Liver (tissue), 3 donors: ENCODE measurements around the gene SLC6A7.

Experiments used
- ATF3 ChIP-seq: IDR thresholded peaks from 2 replicates; pipeline ENCODE4 v1.6.1; 2016; ENCODE audit warnings: antibody characterized with exemption
- CTCF ChIP-seq: fragments of 150-350 bp; IDR thresholded peaks from 2 replicates; pipeline ENCODE4 v1.5.1; 2017; ENCODE audit warnings: improper control_type of control experiment, low read depth, low read length; ENCODE audit not compliant: missing input control
- EGR1 ChIP-seq, 2 donors: IDR thresholded peaks; 2 replicates each; pipeline ENCODE4 v1.6.1; 2016 to 2018; ENCODE audit warnings: antibody characterized with exemption in 2 of 2, low read depth in 2 of 2
- MAX ChIP-seq: IDR thresholded peaks from 2 replicates; pipeline ENCODE4 v1.6.1; 2016; ENCODE audit warnings: antibody characterized with exemption
- RAD21 ChIP-seq, 2 donors: IDR thresholded peaks; 2 replicates each; pipeline ENCODE4 v1.6.1; 2016; ENCODE audit warnings: antibody characterized with exemption in 2 of 2, mild to moderate bottlenecking in 2 of 2
- REST ChIP-seq: IDR thresholded peaks from 2 replicates; pipeline ENCODE4 v1.6.1; 2016; ENCODE audit warnings: antibody characterized with exemption, mild to moderate bottlenecking
- RXRA ChIP-seq, 2 donors: IDR thresholded peaks; 2 replicates each; pipeline ENCODE4 v1.6.1; 2017 to 2018; ENCODE audit warnings: antibody characterized with exemption in 2 of 2, mild to moderate bottlenecking in 1 of 2
- SP1 ChIP-seq: IDR thresholded peaks from 2 replicates; pipeline ENCODE4 v1.6.1; 2018; ENCODE audit warnings: antibody characterized with exemption, mild to moderate bottlenecking
- TAF1 ChIP-seq: conservative IDR thresholded peaks from 2 replicates; pipeline ENCODE4 v1.6.1; 2016; ENCODE audit warnings: antibody characterized with exemption, mild to moderate bottlenecking
- YY1 ChIP-seq: IDR thresholded peaks from 2 replicates; pipeline ENCODE4 v1.6.1; 2016; ENCODE audit warnings: antibody characterized with exemption, mild to moderate bottlenecking
- ZBTB33 ChIP-seq: IDR thresholded peaks from 2 replicates; pipeline ENCODE4 v1.6.1; 2016; ENCODE audit warnings: antibody characterized with exemption
- donor health status: healthy.
- donor health status: healthy.

- TF ChIP-seq CTCF (no peak), RXRA (IDR thresholded peaks at IDR 0.05) (no peak), MAX (no peak), EGR1 (IDR thresholded peaks at IDR 0.05; ENCODE audit: low read depth in 2 of 2) (no peak), SP1 (no peak), YY1 (no peak), ATF3 (no peak), REST (no peak), TAF1 (no peak), ZBTB33 (no peak), RAD21 (IDR thresholded peaks at IDR 0.05) (no peak)
Observed at GRCh38 chr5:150186137-150186536, 3.7 kb upstream of the SLC6A7 start.
